ENCODE measurements around the gene HIF3A.

Gene HIF3A

GRCh38 chr19:46390121-46390858, 93.4 kb downstream of the HIF3A start:
- no peaks in the 10 kb centered on the region for H3F3A ChIP-seq (ENCODE audit: insufficient read depth, low read length)
- no peak overlapping the region for H3K9ac ChIP-seq (ENCODE audit: low read length)
- no peaks in the 10 kb centered on the region for H3K9me3 ChIP-seq (replicated peaks; ENCODE audit: insufficient read depth, low read length)
- H3K79me2 ChIP-seq (ENCODE audit: low read length): no peaks in the 10 kb centered on the region
- TF ChIP-seq CTCF (IDR thresholded peaks at IDR 0.05; ENCODE audit: low read length): no peak
- H3K27ac ChIP-seq (ENCODE audit: low read length): no peak overlapping the region
- no peaks in the 10 kb centered on the region for H3K4me1 ChIP-seq (ENCODE audit: low read length)
- no peak overlapping the region for H3K4me2 ChIP-seq (ENCODE audit: low read depth, low read length)
- no peak for DNase-seq
- no peak overlapping the region for H3K4me3 ChIP-seq (ENCODE audit: low read length)
- H4K20me1 ChIP-seq (ENCODE audit: insufficient read depth, low read length): no peaks in the 10 kb centered on the region
- H3K27me3 ChIP-seq (replicated peaks; ENCODE audit: insufficient read depth, low read length): no peaks in the 10 kb centered on the region
- H2AFZ ChIP-seq (ENCODE audit: low read length): no peak overlapping the region
- H3K36me3 ChIP-seq (replicated peaks; ENCODE audit: insufficient read depth, low read length): no peaks in the 10 kb centered on the region
- no peaks in the 10 kb centered on the region for H3K9me2 ChIP-seq (replicated peaks; ENCODE audit: insufficient read depth, low read length)

GRCh38 chr19:46390866-46391265, 94.0 kb downstream of the HIF3A start:
- H3K4me1 ChIP-seq (ENCODE audit: low read length): no peaks in the 10 kb centered on the region
- H3F3A ChIP-seq (ENCODE audit: insufficient read depth, low read length): no peaks in the 10 kb centered on the region
- H3K36me3 ChIP-seq (replicated peaks; ENCODE audit: insufficient read depth, low read length): no peaks in the 10 kb centered on the region
- H3K27me3 ChIP-seq (replicated peaks; ENCODE audit: insufficient read depth, low read length): no peaks in the 10 kb centered on the region
- no peak overlapping the region for H3K27ac ChIP-seq (ENCODE audit: low read length)
- H3K4me3 ChIP-seq (ENCODE audit: low read length): no peak overlapping the region
- no peak for DNase-seq
- H2AFZ ChIP-seq (ENCODE audit: low read length): no peak overlapping the region
- H3K9me3 ChIP-seq (replicated peaks; ENCODE audit: insufficient read depth, low read length): no peaks in the 10 kb centered on the region
- no peaks in the 10 kb centered on the region for H3K9me2 ChIP-seq (replicated peaks; ENCODE audit: insufficient read depth, low read length)
- H3K4me2 ChIP-seq (ENCODE audit: low read depth, low read length): no peak overlapping the region
- no peaks in the 10 kb centered on the region for H4K20me1 ChIP-seq (ENCODE audit: insufficient read depth, low read length)
- H3K79me2 ChIP-seq (ENCODE audit: low read length): no peaks in the 10 kb centered on the region
- H3K9ac ChIP-seq (ENCODE audit: low read length): no peak overlapping the region
- TF ChIP-seq EZH2phosphoT487 (IDR thresholded peaks at IDR 0.05; ENCODE audit: low read length) (no peak), CTCF (IDR thresholded peaks at IDR 0.05; ENCODE audit: low read length) (no peak), EZH2 (optimal IDR thresholded peaks at IDR 0.05; ENCODE audit: low read depth, low read length) (no peak)

DNA sequence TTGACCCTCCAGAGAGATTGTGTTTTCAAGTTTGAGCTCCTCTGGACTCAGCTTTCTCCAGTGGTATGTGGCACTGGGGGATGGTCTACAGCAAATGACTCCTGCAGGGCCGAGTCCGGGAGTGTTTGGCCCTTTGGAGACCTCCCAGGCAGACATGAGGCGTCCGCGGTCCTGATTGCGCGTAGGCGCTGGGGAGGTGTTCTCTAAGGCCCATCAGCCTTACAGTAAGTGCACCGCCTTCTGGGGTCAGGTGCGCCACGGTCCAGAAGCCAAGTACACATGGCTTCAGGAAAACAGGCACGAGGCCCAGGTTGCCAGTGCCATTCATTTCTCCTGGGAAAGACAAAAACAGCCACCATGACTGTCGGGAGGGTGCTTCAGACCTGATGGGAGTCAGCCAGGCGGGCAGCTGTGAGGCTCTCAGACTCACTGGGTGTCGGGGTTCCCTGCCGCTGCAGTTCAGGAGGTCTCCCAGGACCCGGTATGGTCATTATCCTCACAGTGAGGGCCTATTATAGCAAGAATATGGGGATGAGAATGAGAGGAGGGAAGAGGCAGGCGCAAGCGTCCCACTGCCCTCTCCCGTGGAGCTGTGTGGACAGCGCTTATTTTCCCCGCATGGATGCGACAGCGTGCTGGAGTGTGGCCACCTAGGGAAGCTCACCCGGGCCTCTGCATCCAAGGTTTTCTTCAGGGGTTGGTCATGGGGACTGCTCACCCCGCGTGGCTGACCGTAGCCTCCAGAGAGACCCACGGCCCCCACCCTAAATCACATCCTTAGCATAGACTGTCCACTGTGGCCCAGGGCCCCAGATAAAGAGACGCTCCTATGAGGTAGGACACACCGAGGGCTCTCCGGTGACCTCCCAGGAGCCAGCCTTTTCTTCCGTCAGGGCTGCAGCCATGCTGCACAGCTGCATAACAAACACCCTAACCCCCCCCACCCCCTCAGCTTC, 94.7 kb downstream of the HIF3A start:
- Histone ChIP-seq H2AFZ (ENCODE audit: low read length) (no peak overlapping the region), H3K9me2 (replicated peaks; ENCODE audit: insufficient read depth, low read length) (no peaks in the 10 kb centered on the region), H3K9me3 (replicated peaks; ENCODE audit: insufficient read depth, low read length) (no peaks in the 10 kb centered on the region), H4K20me1 (ENCODE audit: insufficient read depth, low read length) (no peaks in the 10 kb centered on the region), H3F3A (ENCODE audit: insufficient read depth, low read length) (no peaks in the 10 kb centered on the region), H3K4me2 (ENCODE audit: low read depth, low read length) (no peak overlapping the region), H3K4me3 (ENCODE audit: low read length) (no peak overlapping the region), H3K27ac (ENCODE audit: low read length) (no peak overlapping the region), H3K27me3 (replicated peaks; ENCODE audit: insufficient read depth, low read length) (no peaks in the 10 kb centered on the region), H3K9ac (ENCODE audit: low read length) (no peak overlapping the region), H3K36me3 (replicated peaks; ENCODE audit: insufficient read depth, low read length) (no peaks in the 10 kb centered on the region), H3K4me1 (ENCODE audit: low read length) (no peaks in the 10 kb centered on the region), H3K79me2 (ENCODE audit: low read length) (no peaks in the 10 kb centered on the region)
- DNase-seq: no peak
- TF ChIP-seq CTCF (IDR thresholded peaks at IDR 0.05; ENCODE audit: low read length) (no peak), EZH2phosphoT487 (IDR thresholded peaks at IDR 0.05; ENCODE audit: low read length) (no peak), EZH2 (optimal IDR thresholded peaks at IDR 0.05; ENCODE audit: low read depth, low read length) (no peak)
